Endodermal cell (in vitro differentiated cells): ENCODE measurements around the gene FADD. TPM values are rescaled to one million over a fixed set of nuclear protein-coding genes. Genes with fewer than 3 reads are reported as not detected.

Experiments used
- DNase-seq: peaks from one replicate; pipeline ENCODE4 v3.0.0-alpha.2; 2017
- H3K27ac ChIP-seq: 2 replicates; pipeline ENCODE4 v1.5.1; 2013; ENCODE audit warnings: mild to moderate bottlenecking, low read depth, low read length, moderate library complexity
- H3K27me3 ChIP-seq: 2 replicates; pipeline ENCODE4 v1.6.1; 2013; ENCODE audit warnings: mild to moderate bottlenecking, low read length, moderate library complexity; ENCODE audit not compliant: insufficient read depth, control insufficient read depth, poor library complexity, severe bottlenecking
- H3K36me3 ChIP-seq: 2 replicates; pipeline ENCODE4 v1.7.0; 2013; ENCODE audit warnings: mild to moderate bottlenecking, low read length, moderate library complexity; ENCODE audit not compliant: control insufficient read depth, insufficient read depth
- H3K4me1 ChIP-seq: one replicate; pipeline ENCODE4 v1.7.0; 2013; ENCODE audit warnings: low read length; ENCODE audit not compliant: control insufficient read depth, insufficient read depth
- H3K4me3 ChIP-seq: 2 replicates; pipeline ENCODE4 v1.5.1; 2013; ENCODE audit warnings: mild to moderate bottlenecking, low read length, moderate library complexity
- H3K9ac ChIP-seq: 2 replicates; pipeline ENCODE4 v1.6.1; 2013; ENCODE audit warnings: mild to moderate bottlenecking, low read length, moderate library complexity; ENCODE audit not compliant: poor library complexity, severe bottlenecking; ENCODE audit errors: extremely low read depth
- H3K9me3 ChIP-seq: 2 replicates; pipeline ENCODE4 v1.6.1; 2013; ENCODE audit warnings: mild to moderate bottlenecking, low read length, moderate library complexity; ENCODE audit not compliant: control insufficient read depth
- H3K27ac Mint-ChIP-seq: 2 replicates; pipeline ENCODE4 v1.8.0; 2020; ENCODE audit warnings: mixed read lengths
- H3K27me3 Mint-ChIP-seq: 2 replicates; pipeline ENCODE4 v1.8.0; 2021; ENCODE audit warnings: mild to moderate bottlenecking, mixed read lengths; ENCODE audit not compliant: insufficient read depth
- H3K36me3 Mint-ChIP-seq: 2 replicates; pipeline ENCODE4 v1.8.0; 2020; ENCODE audit warnings: low read depth, mixed read lengths
- H3K4me1 Mint-ChIP-seq: 2 replicates; pipeline ENCODE4 v1.8.0; 2020; ENCODE audit warnings: mixed read lengths
- H3K4me3 Mint-ChIP-seq: 2 replicates; pipeline ENCODE4 v1.8.0; 2020; ENCODE audit warnings: mild to moderate bottlenecking, moderate library complexity, mixed read lengths
- H3K9me3 Mint-ChIP-seq: 2 replicates; pipeline ENCODE4 v1.8.0; 2020; ENCODE audit warnings: mild to moderate bottlenecking, mixed read lengths
- CTCF ChIP-seq: fragments of 200-600 bp; sonication (generic); conservative IDR thresholded peaks from 2 replicates; pipeline ENCODE4 v1.5.0; 2021; ENCODE audit warnings: antibody characterized with exemption, mild to moderate bottlenecking
- WGBS, 2 experiments: methylation state at CpG; one replicate each; pipeline versions ENCODE4 v1.1.5 to v1.1.7; 2013; ENCODE audit warnings: missing lambda C conversion rate in 2 of 2, mixed read lengths in 1 of 2; ENCODE audit not compliant: insufficient coverage in 1 of 2, insufficient read length in 1 of 2; 5-methylcytosine and 5-hydroxymethylcytosine counted together
- total RNA-seq, 2 donors: library from RNA; stranded (reverse); fragmentation: NEBNext Ultra II Directional in 1 of 2; extraction: Animal tissue kit (Norgen Biotek cat#: 25700) in 1 of 2; gene quantifications; 2 replicates in 1 of 2; 3 replicates in 1 of 2; pipeline ENCODE4 v1.2.1, GENCODE V29; 2021

Gene FADD
- total RNA-seq, 2 donors from 2014 or later = 50.6 to 53.1 TPM

- H3K4me1 Mint-ChIP-seq = peaks cover 11% of the 10 kb centered on the region
- H3K27me3 Mint-ChIP-seq = no peaks in the 10 kb centered on the region
Measured at GRCh38 chr11:70173018-70173417, 30.1 kb upstream of the FADD start.

GRCh38 chr11:70174547-70175235 is 28.4 kb upstream of the FADD start:
- no peaks in the 10 kb centered on the region for H3K27me3 ChIP-seq
- H3K36me3 Mint-ChIP-seq = no peaks in the 10 kb centered on the region
- H3K4me3 Mint-ChIP-seq = no peak overlapping the region
- no peak overlapping the region for H3K9ac ChIP-seq
- H3K36me3 ChIP-seq = no peaks in the 10 kb centered on the region
- peak; percentile 70 for DNase-seq
- H3K27ac Mint-ChIP-seq = peak overlapping the region; percentile 74
- no peaks in the 10 kb centered on the region for H3K4me1 ChIP-seq
- H3K27ac ChIP-seq = no peak overlapping the region
- H3K27me3 Mint-ChIP-seq = no peaks in the 10 kb centered on the region
- H3K4me1 Mint-ChIP-seq = peaks cover 11% of the 10 kb centered on the region
- TF ChIP-seq CTCF = no peak
- H3K9me3 ChIP-seq = no peaks in the 10 kb centered on the region
- WGBS, 2 experiments = 86 to 90% methylated on average over 15 to 17 of the region's 17 CpGs
- no peak overlapping the region for H3K4me3 ChIP-seq
- H3K9me3 Mint-ChIP-seq = no peaks in the 10 kb centered on the region

More at GRCh38 chr11:70173018-70173417, 30.1 kb upstream of the FADD start:
- DNase-seq = no peak
- no peaks in the 10 kb centered on the region for H3K9me3 ChIP-seq
- no peak overlapping the region for H3K9ac ChIP-seq
- H3K4me3 ChIP-seq = no peak overlapping the region
- H3K27me3 ChIP-seq = no peaks in the 10 kb centered on the region
- Mint-ChIP-seq H3K27ac (no peak overlapping the region), H3K9me3 (no peaks in the 10 kb centered on the region), H3K4me3 (no peak overlapping the region), H3K36me3 (no peaks in the 10 kb centered on the region)
- no peaks in the 10 kb centered on the region for H3K36me3 ChIP-seq
- H3K4me1 ChIP-seq = no peaks in the 10 kb centered on the region
- no peak for TF ChIP-seq CTCF
- no peak overlapping the region for H3K27ac ChIP-seq
- 93 to 95% methylated on average over 2 to 4 of the region's 4 CpGs for WGBS, 2 experiments

GRCh38 chr11:70175236-70175698 is 27.8 kb upstream of the FADD start:
- Mint-ChIP-seq H3K4me1 (peaks cover 11% of the 10 kb centered on the region), H3K9me3 (no peaks in the 10 kb centered on the region), H3K36me3 (no peaks in the 10 kb centered on the region), H3K27me3 (no peaks in the 10 kb centered on the region), H3K4me3 (no peak overlapping the region), H3K27ac (peak overlapping the region; percentile 74)
- no peaks in the 10 kb centered on the region for H3K9me3 ChIP-seq
- no peaks in the 10 kb centered on the region for H3K27me3 ChIP-seq
- H3K4me1 ChIP-seq = no peaks in the 10 kb centered on the region
- H3K36me3 ChIP-seq = no peaks in the 10 kb centered on the region
- TF ChIP-seq CTCF = no peak
- no peak overlapping the region for H3K9ac ChIP-seq
- peak; percentile 79 for DNase-seq
- H3K27ac ChIP-seq = no peak overlapping the region
- no peak overlapping the region for H3K4me3 ChIP-seq
- 76 to 85% methylated on average over 13 to 15 of the region's 15 CpGs for WGBS, 2 experiments
